ENCODE measurements around the gene WDR41.

The WDR41 gene

GRCh38 chr5:77428526-77428925, 63.6 kb downstream of the WDR41 start:
- no peak overlapping the region for H3K27ac Mint-ChIP-seq
- no peaks in the 10 kb centered on the region for H3K36me3 Mint-ChIP-seq (ENCODE audit: low read depth)
- H3K4me1 Mint-ChIP-seq (ENCODE audit: low read depth) = peaks cover 7% of the 10 kb centered on the region
- no peaks in the 10 kb centered on the region for H3K27me3 Mint-ChIP-seq (ENCODE audit: low read depth)
- no peaks in the 10 kb centered on the region for H3K9me3 Mint-ChIP-seq
- H3K4me3 Mint-ChIP-seq = no peak overlapping the region

- Mint-ChIP-seq H3K36me3 (ENCODE audit: low read depth) (no peaks in the 10 kb centered on the region), H3K27ac (no peak overlapping the region), H3K4me1 (ENCODE audit: low read depth) (peaks cover 7% of the 10 kb centered on the region), H3K4me3 (no peak overlapping the region), H3K27me3 (ENCODE audit: low read depth) (no peaks in the 10 kb centered on the region), H3K9me3 (peaks cover 3% of the 10 kb centered on the region)
Measured at GRCh38 chr5:77427998-77428397, 64.1 kb downstream of the WDR41 start.

- no peak overlapping the region for H3K27ac Mint-ChIP-seq
- no peaks in the 10 kb centered on the region for H3K27me3 Mint-ChIP-seq (ENCODE audit: low read depth)
- peaks cover 4% of the 10 kb centered on the region for H3K9me3 Mint-ChIP-seq
- H3K4me3 Mint-ChIP-seq = no peak overlapping the region
- H3K36me3 Mint-ChIP-seq (ENCODE audit: low read depth) = no peaks in the 10 kb centered on the region
- H3K4me1 Mint-ChIP-seq (ENCODE audit: low read depth) = peaks cover 7% of the 10 kb centered on the region
Measured at GRCh38 chr5:77426670-77427069, 65.4 kb downstream of the WDR41 start.

- Mint-ChIP-seq H3K27ac (no peak overlapping the region), H3K4me1 (ENCODE audit: low read depth) (peaks cover 5% of the 10 kb centered on the region), H3K27me3 (ENCODE audit: low read depth) (peaks cover 2% of the 10 kb centered on the region), H3K9me3 (peaks cover 4% of the 10 kb centered on the region), H3K4me3 (no peak overlapping the region), H3K36me3 (ENCODE audit: low read depth) (no peaks in the 10 kb centered on the region)
Measured at GRCh38 chr5:77425998-77426659, 66.0 kb downstream of the WDR41 start.

- Mint-ChIP-seq H3K4me3 (no peak overlapping the region), H3K4me1 (ENCODE audit: low read depth) (peaks cover 5% of the 10 kb centered on the region), H3K9me3 (peaks cover 4% of the 10 kb centered on the region), H3K27ac (no peak overlapping the region), H3K36me3 (ENCODE audit: low read depth) (no peaks in the 10 kb centered on the region), H3K27me3 (ENCODE audit: low read depth) (peaks cover 5% of the 10 kb centered on the region)
Measured at GRCh38 chr5:77425420-77425819, 66.7 kb downstream of the WDR41 start.

GRCh38 chr5:77424921-77425320, 67.2 kb downstream of the WDR41 start:
- Mint-ChIP-seq H3K36me3 (ENCODE audit: low read depth) (no peaks in the 10 kb centered on the region), H3K4me3 (no peak overlapping the region), H3K27me3 (ENCODE audit: low read depth) (peaks cover 5% of the 10 kb centered on the region), H3K9me3 (peaks cover 4% of the 10 kb centered on the region), H3K27ac (no peak overlapping the region), H3K4me1 (ENCODE audit: low read depth) (peaks cover 4% of the 10 kb centered on the region)

- Mint-ChIP-seq H3K27ac (no peak overlapping the region), H3K36me3 (ENCODE audit: low read depth) (no peaks in the 10 kb centered on the region), H3K27me3 (ENCODE audit: low read depth) (peaks cover 5% of the 10 kb centered on the region), H3K9me3 (peaks cover 4% of the 10 kb centered on the region), H3K4me3 (no peak overlapping the region), H3K4me1 (ENCODE audit: low read depth) (no peaks in the 10 kb centered on the region)
Measured at GRCh38 chr5:77423022-77423750, 68.9 kb downstream of the WDR41 start.

GRCh38 chr5:77420940-77421339, 71.2 kb downstream of the WDR41 start:
- H3K27me3 Mint-ChIP-seq (ENCODE audit: low read depth) = peaks cover 5% of the 10 kb centered on the region
- no peaks in the 10 kb centered on the region for H3K36me3 Mint-ChIP-seq (ENCODE audit: low read depth)
- no peak overlapping the region for H3K27ac Mint-ChIP-seq
- H3K4me1 Mint-ChIP-seq (ENCODE audit: low read depth) = no peaks in the 10 kb centered on the region
- no peak overlapping the region for H3K4me3 Mint-ChIP-seq
- H3K9me3 Mint-ChIP-seq = peaks cover 4% of the 10 kb centered on the region

- no peak overlapping the region for H3K4me3 Mint-ChIP-seq
- H3K27me3 Mint-ChIP-seq (ENCODE audit: low read depth) = peaks cover 5% of the 10 kb centered on the region
- no peaks in the 10 kb centered on the region for H3K4me1 Mint-ChIP-seq (ENCODE audit: low read depth)
- H3K27ac Mint-ChIP-seq = no peak overlapping the region
- H3K9me3 Mint-ChIP-seq = peaks cover 4% of the 10 kb centered on the region
- no peaks in the 10 kb centered on the region for H3K36me3 Mint-ChIP-seq (ENCODE audit: low read depth)
Measured at GRCh38 chr5:77419644-77420582, 72.2 kb downstream of the WDR41 start.

GRCh38 chr5:77418601-77419581, 73.2 kb downstream of the WDR41 start:
- no peaks in the 10 kb centered on the region for H3K36me3 Mint-ChIP-seq (ENCODE audit: low read depth)
- H3K27me3 Mint-ChIP-seq (ENCODE audit: low read depth) = peaks cover 5% of the 10 kb centered on the region
- peaks cover 4% of the 10 kb centered on the region for H3K9me3 Mint-ChIP-seq
- H3K4me1 Mint-ChIP-seq (ENCODE audit: low read depth) = no peaks in the 10 kb centered on the region
- no peak overlapping the region for H3K27ac Mint-ChIP-seq
- H3K4me3 Mint-ChIP-seq = no peak overlapping the region

- no peak overlapping the region for H3K4me3 Mint-ChIP-seq
- no peaks in the 10 kb centered on the region for H3K4me1 Mint-ChIP-seq (ENCODE audit: low read depth)
- no peak overlapping the region for H3K27ac Mint-ChIP-seq
- no peaks in the 10 kb centered on the region for H3K36me3 Mint-ChIP-seq (ENCODE audit: low read depth)
- peaks cover 5% of the 10 kb centered on the region for H3K27me3 Mint-ChIP-seq (ENCODE audit: low read depth)
- H3K9me3 Mint-ChIP-seq = peaks cover 3% of the 10 kb centered on the region
Measured at GRCh38 chr5:77418162-77418561, 74.0 kb downstream of the WDR41 start.

GRCh38 chr5:77413049-77413448, 79.1 kb downstream of the WDR41 start:
- Mint-ChIP-seq H3K9me3 (no peaks in the 10 kb centered on the region), H3K27ac (no peak overlapping the region), H3K4me1 (ENCODE audit: low read depth) (peaks cover 2% of the 10 kb centered on the region), H3K36me3 (ENCODE audit: low read depth) (no peaks in the 10 kb centered on the region), H3K4me3 (no peak overlapping the region), H3K27me3 (ENCODE audit: low read depth) (peaks cover 11% of the 10 kb centered on the region)

- no peaks in the 10 kb centered on the region for H3K9me3 Mint-ChIP-seq
- peaks cover 20% of the 10 kb centered on the region for H3K27me3 Mint-ChIP-seq (ENCODE audit: low read depth)
- no peaks in the 10 kb centered on the region for H3K36me3 Mint-ChIP-seq (ENCODE audit: low read depth)
- H3K4me3 Mint-ChIP-seq = no peak overlapping the region
- H3K4me1 Mint-ChIP-seq (ENCODE audit: low read depth) = peaks cover 4% of the 10 kb centered on the region
- no peak overlapping the region for H3K27ac Mint-ChIP-seq
Measured at GRCh38 chr5:77409870-77410621, 82.1 kb downstream of the WDR41 start.
